GM21526 (cell line): Measurements from ENCODE around the gene SPOCK3.
A peak's percentile ranks its signal among the peaks of the same experiment; 100 is the strongest.
"Not testable (repeated sequence)": the region's sequence is repeated elsewhere in the genome, so short reads cannot be mapped to it uniquely, and the experiment has no call there.

Experiments
- ATAC-seq: cut with Tn5 transposase; IDR thresholded peaks from one replicate; pipeline ENCODE4 v1.9.1; 2021; ENCODE audit warnings: moderate library complexity; ENCODE audit not compliant: unreplicated experiment, low FRiP score

Gene SPOCK3

GRCh38 chr4:166839615-166840251 lies 394.6 kb downstream of the SPOCK3 start:
- ATAC-seq = peak; percentile 56

GRCh38 chr4:166838975-166839614 lies 395.2 kb downstream of the SPOCK3 start:
- ATAC-seq = peak; percentile 67

- ATAC-seq = no peak
These were observed 397.4 kb downstream of the SPOCK3 start for GRCh38 chr4:166836865-166837264.

- ATAC-seq = no peak
These were observed 406.7 kb downstream of the SPOCK3 start for GRCh38 chr4:166827629-166828028.

GRCh38 chr4:166827167-166827566 lies 407.1 kb downstream of the SPOCK3 start:
- no peak for ATAC-seq

GRCh38 chr4:166823848-166824247 lies 410.4 kb downstream of the SPOCK3 start:
- no peak for ATAC-seq

- no peak for ATAC-seq
These were observed 411.2 kb downstream of the SPOCK3 start for GRCh38 chr4:166823126-166823525.

GRCh38 chr4:166822386-166822785 lies 411.9 kb downstream of the SPOCK3 start:
- ATAC-seq = no peak

GRCh38 chr4:166816890-166817289 lies 417.4 kb downstream of the SPOCK3 start:
- ATAC-seq = no peak

GRCh38 chr4:166808380-166808779 lies 425.9 kb downstream of the SPOCK3 start:
- no peak for ATAC-seq

- ATAC-seq = no peak
These were observed 431.9 kb downstream of the SPOCK3 start for GRCh38 chr4:166802346-166802745.

- ATAC-seq = no peak
These were observed 436.2 kb downstream of the SPOCK3 start for GRCh38 chr4:166798126-166798525.

GRCh38 chr4:166777760-166778159 lies 456.5 kb downstream of the SPOCK3 start:
- no peak for ATAC-seq

- ATAC-seq = no peak
These were observed 471.3 kb downstream of the SPOCK3 start for GRCh38 chr4:166763018-166763417.

- no peak for ATAC-seq
These were observed 492.6 kb downstream of the SPOCK3 start for GRCh38 chr4:166741742-166742141.

- ATAC-seq = not testable (repeated sequence)
These were observed 495.1 kb downstream of the SPOCK3 start for GRCh38 chr4:166739215-166739614.

GRCh38 chr4:166737430-166737829 lies 496.9 kb downstream of the SPOCK3 start:
- ATAC-seq = no peak

- ATAC-seq = no peak
These were observed 498.7 kb downstream of the SPOCK3 start for GRCh38 chr4:166735553-166735952.

GRCh38 chr4:166734797-166735196 lies 499.5 kb downstream of the SPOCK3 start:
- no peak for ATAC-seq

- ATAC-seq = no peak
These were observed 500.6 kb downstream of the SPOCK3 start for GRCh38 chr4:166733686-166734085.

- no peak for ATAC-seq
These were observed 507.5 kb downstream of the SPOCK3 start for GRCh38 chr4:166726832-166727231.

GRCh38 chr4:166724369-166724768 lies 509.9 kb downstream of the SPOCK3 start:
- ATAC-seq = no peak
